DOHH2 (cell line): ENCODE measurements around the gene BCOR.

Experiments
- H3F3A ChIP-seq: fragments of 200-600 bp; sonication (generic), shearing (Covaris generic); 2 replicates; pipeline ENCODE4 v1.6.0; 2016; ENCODE audit warnings: antibody characterized with exemption, mild to moderate bottlenecking; ENCODE audit not compliant: control insufficient read depth, insufficient read depth
- H3K27ac ChIP-seq: fragments of 200-600 bp; sonication (generic); 2 replicates; pipeline ENCODE4 v1.5.1; 2014; ENCODE audit warnings: low read depth, mild to moderate bottlenecking, low read length, moderate library complexity
- H3K27me3 ChIP-seq: fragments of 200-600 bp; sonication (generic); 2 replicates; pipeline ENCODE4 v1.6.1; 2014; ENCODE audit warnings: mild to moderate bottlenecking, low read length, mixed read lengths; ENCODE audit not compliant: control insufficient read depth
- H3K36me3 ChIP-seq: fragments of 200-600 bp; sonication (generic); 2 replicates; pipeline ENCODE4 v1.6.1; 2014; ENCODE audit warnings: mild to moderate bottlenecking, low read length, moderate library complexity, mixed read lengths; ENCODE audit not compliant: control insufficient read depth
- H3K4me1 ChIP-seq: fragments of 200-600 bp; sonication (generic); 2 replicates; pipeline ENCODE4 v1.6.1; 2014; ENCODE audit warnings: mild to moderate bottlenecking, low read length, mixed read lengths; ENCODE audit not compliant: control insufficient read depth
- H3K4me2 ChIP-seq: fragments of 200-600 bp; sonication (generic); 2 replicates; pipeline ENCODE4 v1.6.0; 2014; ENCODE audit warnings: mild to moderate bottlenecking, low read length, moderate library complexity
- H3K4me3 ChIP-seq: fragments of 200-600 bp; sonication (generic); 2 replicates; pipeline ENCODE4 v1.5.1; 2014; ENCODE audit warnings: mild to moderate bottlenecking, low read length, mixed read lengths
- H3K79me2 ChIP-seq: fragments of 200-600 bp; sonication (generic); 2 replicates; pipeline ENCODE4 v1.6.1; 2014; ENCODE audit warnings: mild to moderate bottlenecking, low read length, mixed read lengths; ENCODE audit not compliant: control insufficient read depth
- H3K9me2 ChIP-seq: fragments of 200-600 bp; sonication (generic); replicated peaks from 2 replicates; pipeline ENCODE4 v1.6.1; 2014; ENCODE audit warnings: mild to moderate bottlenecking, low read length, mixed read lengths; ENCODE audit not compliant: control insufficient read depth
- H3K9me3 ChIP-seq: fragments of 200-600 bp; sonication (generic); 2 replicates; pipeline ENCODE4 v1.6.1; 2014; ENCODE audit warnings: antibody characterized with exemption, low read length, mixed read lengths; ENCODE audit not compliant: control insufficient read depth, insufficient read depth
- H4K20me1 ChIP-seq: fragments of 200-600 bp; sonication (generic); 2 replicates; pipeline ENCODE4 v1.6.0; 2014; ENCODE audit warnings: low read depth, mild to moderate bottlenecking, antibody characterized with exemption, low read length, moderate library complexity; ENCODE audit not compliant: control insufficient read depth, insufficient read depth
- CTCF ChIP-seq: fragments of 200-600 bp; sonication (generic); IDR thresholded peaks from one replicate; pipeline ENCODE4 v1.5.1; 2014; ENCODE audit warnings: antibody characterized with exemption, mild to moderate bottlenecking, low read depth, low read length; ENCODE audit not compliant: poor library complexity, severe bottlenecking
- EZH2phosphoT487 ChIP-seq: fragments of 200-600 bp; sonication (generic); IDR thresholded peaks from 2 replicates; pipeline ENCODE4 v1.6.1; 2017; ENCODE audit warnings: borderline replicate concordance, mild to moderate bottlenecking, antibody characterized with exemption, low read length, moderate library complexity, mixed read lengths

BCOR gene

DNA sequence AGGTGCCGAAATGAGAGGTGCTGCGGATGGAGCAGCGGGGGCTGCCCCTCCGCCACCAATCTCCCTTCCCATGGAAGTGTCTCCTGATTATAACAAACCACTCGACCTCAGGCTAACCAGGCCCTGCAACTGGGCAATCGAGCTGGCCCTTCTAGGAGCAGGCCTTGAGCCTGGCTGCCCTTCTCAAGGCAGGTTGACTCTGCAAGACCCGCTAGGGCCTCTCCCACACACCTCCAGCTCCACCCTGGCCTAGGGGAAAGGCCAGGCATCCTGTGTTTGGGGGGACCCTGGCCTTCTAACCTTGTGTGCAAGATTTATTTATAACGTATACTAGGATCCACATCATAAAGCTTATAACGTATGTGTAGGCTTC is 3.7 kb upstream of the BCOR start:
- H4K20me1 ChIP-seq, result no peaks in the 10 kb centered on the region
- H3K4me2 ChIP-seq, result peak overlapping the region; percentile 88
- peak overlapping the region; percentile 80 for H3K4me3 ChIP-seq
- peaks cover 54% of the 10 kb centered on the region for H3K4me1 ChIP-seq
- H3K9me2 ChIP-seq, result no peaks in the 10 kb centered on the region
- no peaks in the 10 kb centered on the region for H3K9me3 ChIP-seq
- TF ChIP-seq EZH2phosphoT487 (no peak), CTCF (no peak)
- peaks cover 19% of the 10 kb centered on the region for H3K79me2 ChIP-seq
- H3K27me3 ChIP-seq, result no peaks in the 10 kb centered on the region
- H3K36me3 ChIP-seq, result no peaks in the 10 kb centered on the region
- peaks cover 20% of the 10 kb centered on the region for H3F3A ChIP-seq
- peak overlapping the region; percentile 99 for H3K27ac ChIP-seq

GRCh38 chrX:40100537-40101429 is 3.0 kb upstream of the BCOR start:
- H4K20me1 ChIP-seq, result no peaks in the 10 kb centered on the region
- H3K27me3 ChIP-seq, result no peaks in the 10 kb centered on the region
- H3K79me2 ChIP-seq, result peaks cover 23% of the 10 kb centered on the region
- peak overlapping the region; percentile 99 for H3K27ac ChIP-seq
- H3K4me3 ChIP-seq, result peak overlapping the region; percentile 80
- no peaks in the 10 kb centered on the region for H3K9me2 ChIP-seq
- H3K4me1 ChIP-seq, result peaks cover 54% of the 10 kb centered on the region
- H3K36me3 ChIP-seq, result no peaks in the 10 kb centered on the region
- peak overlapping the region; percentile 88 for H3K4me2 ChIP-seq
- H3F3A ChIP-seq, result peaks cover 20% of the 10 kb centered on the region
- H3K9me3 ChIP-seq, result no peaks in the 10 kb centered on the region
- no peak for TF ChIP-seq EZH2phosphoT487
- TF ChIP-seq CTCF, result no peak

GRCh38 chrX:40100141-40100536 is 2.4 kb upstream of the BCOR start:
- Histone ChIP-seq H3K79me2 (peaks cover 28% of the 10 kb centered on the region), H3K4me1 (peaks cover 56% of the 10 kb centered on the region), H3F3A (peaks cover 20% of the 10 kb centered on the region), H3K4me2 (peak overlapping the region; percentile 88), H4K20me1 (peaks cover 4% of the 10 kb centered on the region), H3K9me3 (no peaks in the 10 kb centered on the region), H3K27ac (peak overlapping the region; percentile 99), H3K4me3 (peak overlapping the region; percentile 80), H3K36me3 (no peaks in the 10 kb centered on the region), H3K9me2 (no peaks in the 10 kb centered on the region), H3K27me3 (no peaks in the 10 kb centered on the region)
- TF ChIP-seq EZH2phosphoT487 (no peak), CTCF (no peak)
